Muscle of leg (tissue), 16 donors: ENCODE data around the gene MED27. TPM values are rescaled to one million over a fixed set of nuclear protein-coding genes. Genes with fewer than 3 reads are reported as not detected.

Experiments
- DNase-seq: peaks from one replicate; pipeline ENCODE4 v3.0.0; 2013
- H3K27ac ChIP-seq: one replicate; pipeline ENCODE4 v1.5.1; 2013; ENCODE audit warnings: mild to moderate bottlenecking, low read length, control low read depth
- H3K27me3 ChIP-seq: one replicate; pipeline ENCODE4 v1.6.1; 2013; ENCODE audit warnings: low read length; ENCODE audit not compliant: control insufficient read depth, insufficient read depth
- H3K36me3 ChIP-seq: one replicate; pipeline ENCODE4 v1.6.1; 2013; ENCODE audit warnings: low read length; ENCODE audit not compliant: control insufficient read depth, insufficient read depth
- H3K4me1 ChIP-seq: one replicate; pipeline ENCODE4 v1.6.1; 2013; ENCODE audit warnings: low read length; ENCODE audit not compliant: control insufficient read depth, insufficient read depth
- H3K4me3 ChIP-seq: one replicate; pipeline ENCODE4 v1.5.1; 2013; ENCODE audit warnings: low read length, control low read depth
- H3K9me3 ChIP-seq: replicated peaks from 2 replicates; pipeline ENCODE4 v1.6.1; 2013; ENCODE audit warnings: low read depth, low read length; ENCODE audit not compliant: control insufficient read depth
- WGBS: methylation state at CpG from one replicate; pipeline ENCODE4 v1.1.5; 2013; ENCODE audit warnings: missing lambda C conversion rate; ENCODE audit not compliant: insufficient coverage; 5-methylcytosine and 5-hydroxymethylcytosine counted together
- long read RNA-seq, 11 donors: transcript quantifications; one replicate each; lab custom pipeline, GENCODE V29; 2026
- polyA plus RNA-seq, 8 donors: library from polyadenylated mRNA; unstranded; fragments of 120-200 nt; gene quantifications; one replicate each; pipeline versions ENCODE4 v1.2.1 to v1.2.3, GENCODE V29; 2013; ENCODE audit warnings: inconsistent platforms in 1 of 8, low replicate concordance in 1 of 8; ENCODE audit not compliant: insufficient read length in 8 of 8, insufficient read depth in 1 of 8
- total RNA-seq: library from RNA; stranded (reverse); fragments of 120-200 nt; gene quantifications from one replicate; pipeline ENCODE4 v1.2.4, GENCODE V29; 2013

The MED27 gene
- total RNA-seq (13.3 TPM), polyA plus RNA-seq (10 to 100 TPM; 11.9 to 17.2 (median 15.8) TPM)
- long read RNA-seq, donor 1, partial matches to known transcripts, result 0 of 2 reads
- long read RNA-seq, donor 1, other reads (novel, unspliced or antisense), result 0 of 2 reads
- long read RNA-seq, donor 2, partial matches to known transcripts, result 0 of 1 reads
- long read RNA-seq, donor 2, other reads (novel, unspliced or antisense), result 0 of 1 reads
- long read RNA-seq, donor 3, transcript MED27-201 (8 exons, 1,431 nt), result major isoform, 10 of 10 reads
- long read RNA-seq, donor 3, partial matches to known transcripts, result 0 of 10 reads
- long read RNA-seq, donor 3, other reads (novel, unspliced or antisense), result 0 of 10 reads
- long read RNA-seq, donor 4, partial matches to known transcripts, result 0 of 4 reads
- long read RNA-seq, donor 4, other reads (novel, unspliced or antisense), result 0 of 4 reads
- long read RNA-seq, donor 5, transcript MED27-201 (8 exons, 1,431 nt), result major isoform, 27 of 28 reads
- long read RNA-seq, donor 5, partial matches to known transcripts, result 0 of 28 reads
- long read RNA-seq, donor 5, other reads (novel, unspliced or antisense), result 0 of 28 reads
- long read RNA-seq, donor 6, transcript MED27-201 (8 exons, 1,431 nt), result major isoform, 11 of 11 reads
- long read RNA-seq, donor 6, partial matches to known transcripts, result 0 of 11 reads
- long read RNA-seq, donor 6, other reads (novel, unspliced or antisense), result 0 of 11 reads
- long read RNA-seq, donor 7, transcript MED27-201 (8 exons, 1,431 nt), result major isoform, 10 of 10 reads
- long read RNA-seq, donor 7, partial matches to known transcripts, result 0 of 10 reads
- long read RNA-seq, donor 7, other reads (novel, unspliced or antisense), result 0 of 10 reads
- long read RNA-seq, donor 8, transcript MED27-201 (8 exons, 1,431 nt), result major isoform, 7 of 7 reads
- long read RNA-seq, donor 8, partial matches to known transcripts, result 0 of 7 reads
- long read RNA-seq, donor 8, other reads (novel, unspliced or antisense), result 0 of 7 reads
- long read RNA-seq, donor 9, result 0 reads
- long read RNA-seq, donor 10, partial matches to known transcripts, result 0 of 4 reads
- long read RNA-seq, donor 10, other reads (novel, unspliced or antisense), result 0 of 4 reads
- long read RNA-seq, donor 11, transcript MED27-201 (8 exons, 1,431 nt), result major isoform, 6 of 6 reads
- long read RNA-seq, donor 11, partial matches to known transcripts, result 0 of 6 reads
- long read RNA-seq, donor 11, other reads (novel, unspliced or antisense), result 0 of 6 reads

DNA sequence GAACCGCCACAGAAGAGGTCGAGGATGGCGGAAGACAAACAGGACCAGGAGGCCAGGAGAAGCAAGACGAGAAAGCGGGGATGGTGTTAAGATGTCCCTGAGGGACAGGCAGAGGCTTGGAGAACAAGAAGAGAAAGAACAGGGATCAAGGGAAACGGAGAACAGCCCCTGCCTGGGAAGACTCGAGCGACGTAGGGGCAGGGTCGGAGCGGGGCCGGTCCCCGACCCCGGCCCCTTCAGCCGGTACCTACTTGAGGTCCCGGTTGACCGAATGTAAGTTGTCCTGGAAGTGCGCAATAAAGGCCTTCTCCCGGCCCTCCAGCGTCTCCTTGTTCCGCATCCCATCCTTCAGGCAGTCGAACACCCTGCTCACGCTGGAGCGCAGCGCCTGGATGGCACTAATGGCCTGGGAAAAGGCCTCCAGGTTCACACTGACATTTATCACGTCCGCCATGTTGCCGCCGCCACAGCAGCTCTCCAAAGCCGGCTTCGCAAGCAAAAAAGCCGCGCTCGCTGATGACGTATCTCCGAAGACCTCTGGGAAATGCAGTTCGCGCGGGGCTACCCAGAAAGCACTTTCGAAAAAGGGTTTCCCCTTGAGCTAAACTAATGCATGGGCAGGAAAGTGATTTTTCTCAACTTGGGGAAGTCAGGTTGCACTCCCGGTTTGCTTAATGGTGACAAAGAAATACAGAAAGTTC lies at the start of gene MED27:
Gene MED27, minus strand, starts transcription at position 477 of the 701 bp plus-strand sequence. Its CDS starts 23 bp downstream, at position 454.
- Histone ChIP-seq H3K4me1 (peaks cover 12% of the 10 kb centered on the region), H3K36me3 (peaks cover 19% of the 10 kb centered on the region), H3K4me3 (peak within 1 kb of the TSS; percentile 92), H3K27ac (no peak within 1 kb of the TSS), H3K9me3 (no peaks in the 10 kb centered on the region), H3K27me3 (no peaks in the 10 kb centered on the region)
- 2% methylated on average over 40 of the region's 41 CpGs for WGBS
- peak; percentile 97 for DNase-seq

GRCh38 chr9:132127888-132128534 lies 48.3 kb upstream of the MED27 start:
- no peak overlapping the region for H3K27ac ChIP-seq
- peaks cover 62% of the 10 kb centered on the region for H3K27me3 ChIP-seq
- 54% methylated on average over 7 of the region's 15 CpGs for WGBS
- H3K36me3 ChIP-seq, result no peaks in the 10 kb centered on the region
- H3K4me3 ChIP-seq, result no peak overlapping the region
- no peaks in the 10 kb centered on the region for H3K9me3 ChIP-seq
- H3K4me1 ChIP-seq, result no peaks in the 10 kb centered on the region
- DNase-seq, result no peak

DNA sequence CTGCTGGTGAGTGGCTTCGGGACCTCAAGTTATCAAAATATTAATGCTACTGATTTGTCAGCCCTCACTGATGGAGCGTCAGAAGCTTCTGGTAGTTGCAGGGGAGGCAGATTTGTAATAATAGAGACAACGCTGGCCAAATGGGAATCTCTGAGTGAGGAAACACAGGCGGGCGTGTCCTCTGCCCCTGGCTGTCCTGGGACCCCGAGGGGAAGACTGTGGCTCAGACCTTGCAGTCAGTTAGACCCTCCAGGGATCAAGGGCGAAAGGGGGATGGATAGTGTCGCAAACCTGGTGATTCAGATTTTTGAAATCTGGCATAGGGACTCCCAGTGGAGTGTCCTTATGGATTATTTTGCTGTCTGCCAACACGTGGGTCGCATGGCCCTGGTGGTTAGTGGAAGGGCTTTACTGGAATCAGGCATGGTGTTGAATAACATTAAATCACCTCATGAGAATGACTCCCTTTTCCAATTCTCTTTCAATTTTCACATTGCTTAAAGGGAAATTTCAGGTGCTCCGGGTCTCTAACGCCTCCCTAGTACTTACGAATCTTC lies 47.1 kb upstream of the MED27 start:
- Histone ChIP-seq H3K27ac (no peak overlapping the region), H3K27me3 (peaks cover 59% of the 10 kb centered on the region), H3K4me1 (no peaks in the 10 kb centered on the region), H3K4me3 (no peak overlapping the region), H3K36me3 (no peaks in the 10 kb centered on the region), H3K9me3 (no peaks in the 10 kb centered on the region)
- no peak for DNase-seq
- 46% methylated on average over 6 of the region's 13 CpGs for WGBS

DNA sequence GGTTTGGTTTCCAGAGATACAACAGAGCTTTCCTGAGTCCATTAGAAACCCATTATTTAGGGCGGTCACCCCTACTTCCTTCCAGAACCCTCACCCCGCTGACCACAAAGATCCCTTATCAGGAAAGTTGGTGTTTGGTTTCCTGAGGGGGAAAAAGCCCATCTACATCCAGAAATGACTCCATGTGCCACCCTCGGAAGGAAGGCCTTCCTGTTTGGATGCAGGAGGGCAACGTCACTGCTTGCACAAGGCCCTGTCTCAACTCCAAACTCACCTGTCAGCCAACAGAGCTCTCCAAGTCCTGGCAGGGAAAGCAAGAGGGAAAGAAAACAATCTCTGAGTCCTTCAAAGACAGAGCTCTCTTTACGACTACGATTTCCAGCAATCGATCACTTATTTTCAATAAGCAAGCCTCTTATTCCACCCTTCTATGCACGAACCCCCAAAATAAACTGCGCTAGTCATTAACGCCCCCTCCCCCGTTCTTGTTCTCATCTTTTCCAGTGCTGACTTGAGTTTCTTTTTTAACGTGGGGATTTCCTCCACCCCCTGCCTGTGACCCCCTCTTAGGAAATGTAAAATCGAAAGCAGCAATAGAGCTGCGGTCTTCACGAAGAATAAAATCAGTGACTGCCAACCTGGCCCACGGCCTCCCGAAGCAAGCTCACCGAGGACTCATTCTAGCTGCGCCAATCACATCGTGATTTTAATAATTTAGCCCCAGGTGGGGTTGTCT lies 46.4 kb upstream of the MED27 start:
- 47% methylated on average over 15 of the region's 20 CpGs for whole genome bisulfite sequencing
- Histone ChIP-seq H3K4me1 (no peaks in the 10 kb centered on the region), H3K9me3 (no peaks in the 10 kb centered on the region), H3K27ac (no peak overlapping the region), H3K36me3 (no peaks in the 10 kb centered on the region), H3K27me3 (peaks cover 57% of the 10 kb centered on the region), H3K4me3 (no peak overlapping the region)
- DNase-seq, result no peak

DNA sequence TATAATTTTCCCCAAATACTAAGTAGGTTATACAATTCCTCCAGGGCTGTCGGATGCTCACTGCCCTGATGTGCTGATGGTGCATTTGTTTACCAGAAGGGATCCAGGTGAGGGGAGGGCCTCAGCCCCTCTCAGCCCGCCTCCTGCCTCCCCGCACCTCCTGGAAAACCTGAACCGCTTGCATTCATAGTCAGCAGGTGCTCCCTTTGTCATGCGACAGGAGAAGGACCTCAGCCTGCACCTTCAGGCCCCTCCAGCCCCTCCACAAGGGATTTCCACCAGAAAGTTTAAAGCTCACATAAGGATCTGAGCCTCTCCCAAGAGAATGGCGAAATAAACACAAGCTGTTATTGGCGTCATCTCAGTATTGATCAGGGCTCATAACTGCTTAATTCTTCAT lies 45.7 kb upstream of the MED27 start:
- Histone ChIP-seq H3K4me1 (no peaks in the 10 kb centered on the region), H3K9me3 (no peaks in the 10 kb centered on the region), H3K27ac (no peak overlapping the region), H3K27me3 (peaks cover 55% of the 10 kb centered on the region), H3K36me3 (no peaks in the 10 kb centered on the region), H3K4me3 (no peak overlapping the region)
- DNase-seq, result no peak
- WGBS, result 28% methylated on average over 6 of the region's 7 CpGs

GRCh38 chr9:132124800-132125199 lies 45.1 kb upstream of the MED27 start:
- H3K27me3 ChIP-seq, result peaks cover 54% of the 10 kb centered on the region
- 47% methylated on average over 4 of the region's 6 CpGs for WGBS

DNA sequence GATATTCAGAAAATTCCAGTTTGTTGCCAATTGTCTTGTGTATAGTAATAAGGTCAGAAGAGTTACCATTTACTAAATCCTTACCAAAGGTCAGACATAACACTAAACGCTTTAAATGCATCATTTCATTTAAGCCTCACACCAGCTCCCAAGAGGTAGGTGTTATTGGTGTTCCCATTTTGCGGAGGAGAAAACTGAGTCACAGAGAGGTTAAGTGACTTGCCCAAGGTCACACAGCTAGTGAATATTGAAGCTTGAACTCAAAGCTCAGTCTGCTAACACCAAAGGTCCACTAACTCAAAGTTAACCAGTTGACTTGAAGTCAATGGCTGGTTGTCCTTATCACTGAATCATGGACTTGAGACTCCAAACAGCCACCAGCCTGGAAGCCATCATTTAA lies 41.4 kb upstream of the MED27 start:
- H3K4me1 ChIP-seq, result no peaks in the 10 kb centered on the region
- no peaks in the 10 kb centered on the region for H3K9me3 ChIP-seq
- no peak for DNase-seq
- no peaks in the 10 kb centered on the region for H3K36me3 ChIP-seq
- peaks cover 26% of the 10 kb centered on the region for H3K27me3 ChIP-seq
- no CpG with 5 or more reads among the region's 2 CpGs for WGBS
- H3K4me3 ChIP-seq, result no peak overlapping the region
- H3K27ac ChIP-seq, result no peak overlapping the region

More at GRCh38 chr9:132124800-132125199, 45.1 kb upstream of the MED27 start:
- no peak for DNase-seq
- Histone ChIP-seq H3K27ac (no peak overlapping the region), H3K9me3 (no peaks in the 10 kb centered on the region), H3K36me3 (no peaks in the 10 kb centered on the region), H3K4me3 (no peak overlapping the region), H3K4me1 (no peaks in the 10 kb centered on the region)

DNA sequence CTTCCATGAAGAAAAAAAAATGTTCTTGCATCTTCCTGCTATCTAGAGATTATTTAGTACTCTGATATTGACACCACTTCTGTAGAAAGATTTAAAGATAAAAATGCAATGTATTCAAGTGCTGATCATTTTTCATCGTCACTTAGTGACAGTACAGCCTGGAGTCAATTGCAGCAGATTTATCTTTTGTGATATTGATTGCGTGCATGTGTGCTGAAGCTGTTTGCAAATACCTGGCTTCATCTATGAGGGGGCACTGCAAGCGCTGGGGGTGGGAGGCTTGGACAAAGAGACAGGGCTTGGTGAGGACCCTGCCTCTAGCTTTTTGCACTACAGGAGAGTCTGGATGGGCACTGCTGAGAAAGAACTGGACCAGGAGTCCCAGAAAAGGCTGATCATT lies 38.0 kb upstream of the MED27 start:
- Histone ChIP-seq H3K4me3 (no peak overlapping the region), H3K27me3 (peaks cover 7% of the 10 kb centered on the region), H3K36me3 (no peaks in the 10 kb centered on the region), H3K9me3 (no peaks in the 10 kb centered on the region), H3K27ac (no peak overlapping the region), H3K4me1 (no peaks in the 10 kb centered on the region)
- DNase-seq, result no peak
- WGBS, result 81% methylated on average over 3 of the region's 3 CpGs
